Thyroid gland (tissue), 4 donors: ENCODE measurements around the gene ITGAE. TPM values are rescaled to one million over a fixed set of nuclear protein-coding genes. Genes with fewer than 3 reads are reported as not detected.
"Not testable (repeated sequence)": the region's sequence is repeated elsewhere in the genome, so short reads cannot be mapped to it uniquely, and the experiment has no call there.

Source experiments
- DNase-seq, 2 donors: peaks; one replicate each; pipeline ENCODE4 v3.0.0-alpha.2; 2019
- H3K27ac ChIP-seq, 3 donors: fragments of 200-600 bp; sonication (generic); 1 replicate in 2 of 3; 2 replicates in 1 of 3; pipeline ENCODE4 v1.5.1; 2016 to 2019; ENCODE audit warnings: mild to moderate bottlenecking in 1 of 3, moderate library complexity in 1 of 3
- H3K27me3 ChIP-seq: fragments of 200-600 bp; sonication (generic); one replicate; pipeline ENCODE4 v1.5.1; 2019
- H3K36me3 ChIP-seq, 2 donors: fragments of 200-600 bp; sonication (generic); one replicate each; pipeline ENCODE4 v1.5.1; 2016 to 2019
- H3K4me1 ChIP-seq, 2 donors: fragments of 200-600 bp; sonication (generic); one replicate each; pipeline ENCODE4 v1.5.1; 2017 to 2019
- H3K4me3 ChIP-seq, 3 donors: fragments of 200-600 bp; sonication (generic); replicated peaks in 1 of 3; 1 replicate in 2 of 3; 2 replicates in 1 of 3; pipeline ENCODE4 v1.5.1; 2016; ENCODE audit warnings: mild to moderate bottlenecking in 1 of 3
- H3K9me3 ChIP-seq: fragments of 200-600 bp; sonication (generic); one replicate; pipeline ENCODE4 v1.5.1; 2017
- POLR2A ChIP-seq, 2 donors: fragments of 450-650 bp; IDR thresholded peaks; one replicate each; pipeline ENCODE4 v1.6.1; 2017; ENCODE audit warnings: antibody characterized with exemption in 2 of 2, mild to moderate bottlenecking in 2 of 2, moderate library complexity in 1 of 2
- WGBS, 2 donors: methylation state at CpG; one replicate each; pipeline ENCODE4 v1.1.5; 2017; 5-methylcytosine and 5-hydroxymethylcytosine counted together
- intact Hi-C: fragments of 100-400 bp; cut with DNase I; formaldehyde crosslinking; loops from one replicate; pipeline ENCODE4 v1.15.1; 2023
- total RNA-seq, 4 donors: library from RNA; depleted of rRNA; stranded (reverse); fragments of >200 nt; gene quantifications; one replicate each; pipeline ENCODE4 v1.2.3, GENCODE V29; 2016
- TF ChIP-seq, protein P1 (sequence below), 6 experiments: fragments of 200-600 bp in 3 of 6; fragments of 450-650 bp in 3 of 6; sonication (generic) in 3 of 6; IDR thresholded peaks; one replicate each; pipeline ENCODE4 v1.5.1; 2016 to 2019; ENCODE audit warnings: antibody characterized with exemption in 6 of 6, mild to moderate bottlenecking in 2 of 6, inconsistent platforms in 1 of 6, moderate library complexity in 1 of 6

ITGAE gene
- total RNA-seq, 4 donors from 2014 or later, result 5.5 to 31.9 (median 19.4) TPM

DNA sequence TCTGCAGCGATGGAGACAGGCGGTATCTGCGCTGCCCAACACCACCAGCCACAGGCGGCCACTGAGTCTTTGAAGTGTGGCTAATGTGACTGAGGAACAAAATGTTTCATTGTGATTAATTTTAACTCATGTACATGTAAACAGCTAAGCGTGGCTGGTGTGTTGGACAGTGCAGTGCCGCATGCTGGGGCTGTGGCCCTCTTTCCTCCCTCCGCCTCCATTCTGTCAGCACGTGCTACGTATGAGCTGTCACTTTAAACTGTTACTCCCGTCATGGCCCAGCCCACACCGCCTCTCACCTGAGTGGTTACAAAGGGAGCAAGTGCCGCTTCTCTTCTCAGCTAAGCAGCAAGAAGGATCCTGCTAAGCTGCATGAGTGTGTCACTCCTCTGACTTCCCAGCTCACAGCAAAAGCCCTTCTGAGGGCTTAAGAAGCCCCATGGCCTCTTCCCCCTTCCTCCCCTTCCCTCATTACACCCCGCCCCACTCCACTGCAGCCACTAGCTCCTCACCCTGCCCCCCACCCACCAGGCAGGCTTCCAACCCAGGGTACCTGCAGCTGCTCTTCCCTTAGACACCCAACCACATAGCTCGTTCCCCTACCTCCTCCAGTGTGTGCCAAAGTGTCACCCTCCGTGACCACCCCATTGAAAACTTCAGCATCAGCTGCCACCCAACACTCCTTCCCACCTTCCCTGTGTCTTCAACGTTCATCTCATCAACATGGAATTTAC, 62.3 kb downstream of the ITGAE start:
- DNase-seq, result peak; percentile 88 to 90
- peak in 1 of 2 donors; percentile 68 for TF ChIP-seq POLR2A (IDR thresholded peaks at IDR 0.05)
- TF ChIP-seq, protein P1, sequence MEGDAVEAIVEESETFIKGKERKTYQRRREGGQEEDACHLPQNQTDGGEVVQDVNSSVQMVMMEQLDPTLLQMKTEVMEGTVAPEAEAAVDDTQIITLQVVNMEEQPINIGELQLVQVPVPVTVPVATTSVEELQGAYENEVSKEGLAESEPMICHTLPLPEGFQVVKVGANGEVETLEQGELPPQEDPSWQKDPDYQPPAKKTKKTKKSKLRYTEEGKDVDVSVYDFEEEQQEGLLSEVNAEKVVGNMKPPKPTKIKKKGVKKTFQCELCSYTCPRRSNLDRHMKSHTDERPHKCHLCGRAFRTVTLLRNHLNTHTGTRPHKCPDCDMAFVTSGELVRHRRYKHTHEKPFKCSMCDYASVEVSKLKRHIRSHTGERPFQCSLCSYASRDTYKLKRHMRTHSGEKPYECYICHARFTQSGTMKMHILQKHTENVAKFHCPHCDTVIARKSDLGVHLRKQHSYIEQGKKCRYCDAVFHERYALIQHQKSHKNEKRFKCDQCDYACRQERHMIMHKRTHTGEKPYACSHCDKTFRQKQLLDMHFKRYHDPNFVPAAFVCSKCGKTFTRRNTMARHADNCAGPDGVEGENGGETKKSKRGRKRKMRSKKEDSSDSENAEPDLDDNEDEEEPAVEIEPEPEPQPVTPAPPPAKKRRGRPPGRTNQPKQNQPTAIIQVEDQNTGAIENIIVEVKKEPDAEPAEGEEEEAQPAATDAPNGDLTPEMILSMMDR (IDR thresholded peaks at IDR 0.05), result no peak
- H3K9me3 ChIP-seq, result no peaks in the 10 kb centered on the region
- peak overlapping the region in 1 of 3 donors; percentile 12 for H3K4me3 ChIP-seq
- no peaks in the 10 kb centered on the region for H3K27me3 ChIP-seq
- WGBS, 2 donors, result 26 to 31% methylated on average over 15 to 16 of the region's 16 CpGs
- H3K4me1 ChIP-seq, result peaks cover 0 to 21% of the 10 kb centered on the region in 2 donors
- peak overlapping the region; percentile 22 to 41 (median 32) for H3K27ac ChIP-seq
- intact Hi-C loops, result no loop called here
- no peaks in the 10 kb centered on the region for H3K36me3 ChIP-seq

DNA sequence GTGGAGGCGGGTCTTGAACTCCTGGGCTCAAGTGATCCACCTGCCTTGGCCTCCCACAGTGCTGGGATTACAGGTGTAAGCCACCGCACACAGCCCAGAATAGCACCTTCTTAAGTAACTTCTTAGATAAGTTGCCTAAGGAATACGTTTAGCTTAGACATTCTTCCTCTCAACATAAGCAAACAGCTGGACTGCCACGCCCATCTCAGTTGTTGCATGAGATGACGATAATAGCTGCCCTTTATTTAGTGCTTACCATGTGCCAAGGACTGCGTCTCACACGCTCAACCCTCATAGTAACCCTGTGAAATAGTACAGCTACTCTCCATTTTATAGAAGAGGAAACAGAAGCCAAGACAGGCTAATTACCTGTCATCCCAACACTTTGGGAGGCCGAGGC, 65.5 kb downstream of the ITGAE start:
- WGBS, 2 donors, result 78 to 82% methylated on average over 8 of the region's 8 CpGs
- H3K4me3 ChIP-seq, result no peak overlapping the region
- no peak overlapping the region for H3K27ac ChIP-seq
- H3K36me3 ChIP-seq, result no peaks in the 10 kb centered on the region
- no peak for TF ChIP-seq POLR2A (IDR thresholded peaks at IDR 0.05)
- TF ChIP-seq, protein P1 (IDR thresholded peaks at IDR 0.05), result no peak
- H3K27me3 ChIP-seq, result no peaks in the 10 kb centered on the region
- intact Hi-C loops, result no loop called here
- DNase-seq, result no peak
- no peaks in the 10 kb centered on the region for H3K9me3 ChIP-seq
- peaks cover 0 to 35% of the 10 kb centered on the region in 2 donors for H3K4me1 ChIP-seq

DNA sequence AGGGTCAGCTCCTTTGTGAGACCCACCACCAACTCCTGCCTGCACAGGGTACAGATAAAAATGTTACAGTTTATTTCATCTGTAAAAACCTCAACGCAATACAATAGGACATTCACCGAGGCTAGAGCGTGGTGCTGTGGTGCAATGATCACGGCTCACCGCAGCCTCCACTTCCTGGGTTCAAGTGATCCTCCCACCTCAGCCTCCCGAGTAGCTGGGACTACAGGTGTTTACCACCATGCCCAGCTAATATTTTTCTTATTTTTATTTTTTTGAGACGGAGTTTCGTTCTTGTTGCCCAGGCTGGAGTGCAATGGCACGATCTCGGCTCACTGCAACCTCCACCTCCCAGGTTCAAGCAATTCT, 66.1 kb downstream of the ITGAE start:
- H3K36me3 ChIP-seq, intact Hi-C loops: not testable (repeated sequence)

DNA sequence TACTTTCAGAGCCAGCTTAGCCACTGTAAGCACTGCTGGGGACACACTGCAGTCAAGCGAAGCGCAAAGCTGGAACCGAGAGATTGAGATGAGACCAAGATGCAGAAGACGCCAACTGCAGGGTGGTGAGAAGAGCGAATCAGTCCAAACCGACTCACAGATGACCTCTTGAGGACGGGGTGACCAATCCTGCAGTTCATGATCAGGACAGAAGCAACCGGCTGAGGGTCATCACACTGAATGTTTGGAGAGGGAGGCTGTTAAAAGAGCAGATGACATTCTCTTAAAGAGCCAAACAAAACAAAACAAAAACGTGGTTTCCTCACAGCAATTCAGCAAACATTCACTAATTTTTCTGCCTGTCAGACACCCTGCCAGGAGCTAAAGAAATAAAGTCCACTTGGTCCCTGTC, 68.8 kb downstream of the ITGAE start:
- peak; percentile 17 to 54 for DNase-seq
- no peaks in the 10 kb centered on the region for H3K9me3 ChIP-seq
- intact Hi-C loops, result no loop called here
- H3K4me1 ChIP-seq, result peaks cover 0 to 15% of the 10 kb centered on the region in 2 donors
- no peak overlapping the region for H3K27ac ChIP-seq
- H3K27me3 ChIP-seq, result no peaks in the 10 kb centered on the region
- H3K4me3 ChIP-seq, result no peak overlapping the region
- WGBS, 2 donors, result 19 to 30% methylated on average over 9 of the region's 9 CpGs
- no peaks in the 10 kb centered on the region for H3K36me3 ChIP-seq
- TF ChIP-seq, protein P1 (IDR thresholded peaks at IDR 0.05), result no peak
- TF ChIP-seq POLR2A (IDR thresholded peaks at IDR 0.05), result no peak

More for the DNA sequence above, 66.1 kb downstream of the ITGAE start:
- H3K4me3 ChIP-seq, DNase-seq, H3K27ac ChIP-seq, H3K27me3 ChIP-seq, H3K9me3 ChIP-seq: not testable (repeated sequence)
- H3K4me1 ChIP-seq, result peaks cover 0 to 35% of the 10 kb centered on the region in 2 donors
- 93% methylated on average over 10 of the region's 10 CpGs for WGBS, 2 donors

DNA sequence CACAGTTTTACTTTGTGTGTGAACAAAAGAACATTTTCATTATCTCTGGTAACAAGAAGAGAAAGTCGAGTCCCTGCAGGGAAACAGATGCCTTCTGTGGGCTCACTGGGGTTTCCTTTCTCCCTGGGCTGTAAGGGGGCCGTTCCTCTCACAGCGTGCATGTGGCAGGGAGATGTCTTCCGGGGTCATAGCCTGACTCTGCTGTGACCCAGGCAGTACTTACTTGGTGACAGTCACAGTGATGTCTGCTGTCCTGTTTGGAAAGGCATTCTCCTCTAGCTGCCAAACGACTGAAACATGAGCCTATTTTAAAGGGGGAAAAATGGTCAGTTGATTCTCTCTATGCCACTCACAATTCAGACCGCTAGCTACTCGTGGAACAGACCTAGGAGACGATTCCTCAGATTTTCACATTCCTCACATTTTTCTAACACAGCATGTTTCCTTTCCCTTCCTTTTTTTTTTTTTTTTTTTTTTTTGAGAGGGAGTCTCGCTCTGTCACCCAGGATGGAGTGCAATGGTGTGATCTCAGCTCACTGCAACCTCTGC, 70.0 kb downstream of the ITGAE start:
- Histone ChIP-seq H3K9me3 (no peaks in the 10 kb centered on the region), H3K27me3 (no peaks in the 10 kb centered on the region), H3K4me3 (no peak overlapping the region), H3K4me1 (peaks cover 0 to 14% of the 10 kb centered on the region in 2 donors), H3K36me3 (no peaks in the 10 kb centered on the region), H3K27ac (no peak overlapping the region)
- DNase-seq, result no peak
- WGBS, 2 donors, result 44% methylated on average over 9 of the region's 9 CpGs
- intact Hi-C loops, result no loop called here
- no peak for TF ChIP-seq POLR2A (IDR thresholded peaks at IDR 0.05)
- TF ChIP-seq, protein P1 (IDR thresholded peaks at IDR 0.05), result no peak
